HepG2 (cell line): ENCODE measurements around the gene LBR. TPM values are rescaled to one million over a fixed set of nuclear protein-coding genes. Genes with fewer than 3 reads are reported as not detected.

Experiments used
- ARNTL ChIP-seq: sonication (generic); formaldehyde crosslinking; IDR thresholded peaks from 2 replicates; pipeline ENCODE4 v1.4.0; 2020; ENCODE audit warnings: mild to moderate bottlenecking, missing genetic modification reagents
- ATAD3A ChIP-seq: sonication (generic); formaldehyde crosslinking; IDR thresholded peaks from 2 replicates; pipeline ENCODE4 v1.4.0; 2020; ENCODE audit warnings: missing genetic modification reagents
- CHD4 ChIP-seq: fragments of 200-600 bp; sonication (generic); IDR thresholded peaks from 2 replicates; pipeline ENCODE4 v1.7.0; 2017; ENCODE audit warnings: mild to moderate bottlenecking, low read length, borderline replicate concordance
- DPF2 ChIP-seq: sonication (generic); formaldehyde crosslinking; IDR thresholded peaks from 2 replicates; pipeline ENCODE4 v1.4.0; 2020; ENCODE audit warnings: mild to moderate bottlenecking, low read depth, missing genetic modification reagents, borderline replicate concordance
- HMG20B ChIP-seq: conservative IDR thresholded peaks from 2 replicates; pipeline ENCODE4 v1.6.1; 2016; ENCODE audit warnings: missing genetic modification reagents, missing compliant biosample characterization
- MBNL3 ChIP-seq: fragments of 250-450 bp; sonication (Bioruptor Pico); conservative IDR thresholded peaks from 2 replicates; pipeline ENCODE4 v1.8.0; 2022; ENCODE audit warnings: mild to moderate bottlenecking, inconsistent platforms
- NFATC3 ChIP-seq: sonication (generic); formaldehyde crosslinking; IDR thresholded peaks from 2 replicates; pipeline ENCODE4 v1.5.1; 2020; ENCODE audit warnings: mild to moderate bottlenecking, missing genetic modification reagents
- PREB ChIP-seq: sonication (generic); formaldehyde crosslinking; IDR thresholded peaks from 2 replicates; pipeline ENCODE4 v1.4.0; 2020; ENCODE audit warnings: missing genetic modification reagents
- RFXANK ChIP-seq: IDR thresholded peaks from 2 replicates; pipeline ENCODE4 v1.6.1; 2016
- SNAPC5 ChIP-seq: sonication (generic); formaldehyde crosslinking; IDR thresholded peaks from 2 replicates; pipeline ENCODE4 v1.8.1; 2023; ENCODE audit warnings: mild to moderate bottlenecking, missing genetic modification reagents, borderline replicate concordance
- TRIM22 ChIP-seq: fragments of 450-650 bp; IDR thresholded peaks from 2 replicates; pipeline ENCODE4 v1.6.1; 2017
- YY1 ChIP-seq: IDR thresholded peaks from 2 replicates; pipeline ENCODE4 v1.6.1; 2011; ENCODE audit warnings: low read length, low read depth, moderate library complexity, mild to moderate bottlenecking; ENCODE audit not compliant: insufficient read depth, insufficient replicate concordance
- ZBTB20 ChIP-seq: sonication (generic); formaldehyde crosslinking; IDR thresholded peaks from 2 replicates; pipeline ENCODE4 v1.8.1; 2023; ENCODE audit warnings: missing genetic modification reagents, low read depth, mild to moderate bottlenecking, borderline replicate concordance
- ZNF121 ChIP-seq: sonication (generic); formaldehyde crosslinking; IDR thresholded peaks from 2 replicates; pipeline ENCODE4 v1.5.0; 2020; ENCODE audit warnings: mild to moderate bottlenecking, missing genetic modification reagents
- ZNF232 ChIP-seq: sonication (generic); formaldehyde crosslinking; IDR thresholded peaks from 2 replicates; pipeline ENCODE4 v1.4.0; 2020; ENCODE audit warnings: missing genetic modification reagents, borderline replicate concordance
- ZNF326 ChIP-seq: sonication (generic); formaldehyde crosslinking; IDR thresholded peaks from 2 replicates; pipeline ENCODE4 v1.4.0; 2020; ENCODE audit warnings: missing genetic modification reagents, borderline replicate concordance
- ZNF7 ChIP-seq: IDR thresholded peaks from 2 replicates; pipeline ENCODE4 v1.6.1; 2016; ENCODE audit warnings: missing biosample characterization, missing genetic modification reagents
- ZNF772 ChIP-seq: sonication (generic); formaldehyde crosslinking; IDR thresholded peaks from 2 replicates; pipeline ENCODE4 v1.5.0; 2020; ENCODE audit warnings: mild to moderate bottlenecking, missing genetic modification reagents
- ZNF816 ChIP-seq: sonication (generic); formaldehyde crosslinking; IDR thresholded peaks from 2 replicates; pipeline ENCODE4 v1.8.0; 2022; ENCODE audit warnings: missing genetic modification reagents, mild to moderate bottlenecking, borderline replicate concordance
- polyA plus RNA-seq, 8 experiments: library from polyadenylated mRNA; depleted of rRNA in 3 of 8; stranded (reverse) in 7 of 8; unstranded in 1 of 8; fragments of >200 nt; fragmentation: Illumina TruSeq in 4 of 8; extraction: Trizol in 4 of 8; gene quantifications; 2 replicates each; pipeline versions ENCODE4 v1.2.1 to v1.2.3, GENCODE V29; 2011 to 2016; ENCODE audit warnings: low read depth in 4 of 8, missing spikeins in 1 of 8, mixed read lengths in 1 of 8; ENCODE audit not compliant: insufficient read depth in 1 of 8
- total RNA-seq, 5 experiments: library from RNA; depleted of rRNA; stranded (reverse); fragments of >200 nt; fragmentation: Illumina TruSeq; extraction: Trizol; gene quantifications; 2 replicates each; pipeline ENCODE4 v1.2.3, GENCODE V29; 2016; ENCODE audit warnings: low read depth in 1 of 5
- TF ChIP-seq, protein P1 (sequence below): IDR thresholded peaks from 2 replicates; pipeline ENCODE4 v1.6.1; 2016; ENCODE audit warnings: missing genetic modification reagents, missing compliant biosample characterization
- TF ChIP-seq, protein P2 (sequence below): sonication (generic); formaldehyde crosslinking; IDR thresholded peaks from 2 replicates; pipeline ENCODE4 v1.4.0; 2020; ENCODE audit warnings: missing genetic modification reagents, mild to moderate bottlenecking, borderline replicate concordance

LBR gene
- total and polyA plus RNA-seq, 2 of the 13 experiments (the other 11 are each of a cell fraction or from before 2014, with no cell fraction given): 38.9 to 76.7 TPM

DNA sequence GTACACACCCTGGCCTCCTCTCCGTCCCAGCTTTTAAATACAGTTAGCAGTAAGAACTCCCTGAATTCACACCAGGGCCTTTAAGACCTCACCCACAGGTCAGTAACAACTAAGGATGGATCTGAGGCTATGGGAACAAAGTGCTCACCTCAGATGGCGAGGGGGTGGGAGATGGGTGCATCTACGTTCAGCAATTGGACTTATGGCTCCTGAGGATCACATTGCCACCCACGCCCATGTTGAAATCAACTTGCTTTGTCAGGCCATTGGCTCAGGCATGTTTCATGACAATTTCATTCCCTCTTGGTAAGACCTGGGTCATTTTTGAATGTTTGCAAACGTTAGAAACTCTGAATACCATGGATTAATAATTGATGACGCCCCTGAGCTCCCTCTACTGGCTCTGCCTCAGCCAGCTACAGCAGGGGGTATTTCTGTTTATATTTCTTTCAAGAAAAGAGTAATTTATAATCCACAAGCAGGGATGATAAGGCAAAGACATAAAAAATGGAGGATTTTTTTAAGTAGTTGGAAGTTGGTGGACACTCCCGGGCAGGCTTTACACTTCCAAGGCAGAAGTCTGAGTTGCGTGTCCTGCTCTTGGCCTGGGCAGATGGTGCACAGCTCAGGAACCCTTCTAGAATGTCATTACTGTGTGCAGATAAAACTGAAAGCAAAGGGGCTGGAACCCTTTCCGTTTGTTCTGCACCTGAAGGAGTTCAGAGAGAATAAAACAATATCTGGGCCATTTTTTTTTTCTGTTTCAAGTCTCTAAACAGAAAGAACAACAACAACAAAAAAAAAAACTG is 13.7 kb upstream of the LBR start (continued):
- TF ChIP-seq ZNF232 (CRISPR knock-in tag) (no peak), YY1 (no peak), ZBTB20 (no peak), ZNF326 (CRISPR knock-in tag) (no peak), TRIM22 (no peak), HMG20B (CRISPR knock-in tag) (no peak; the same call in 1 of the 2 replicates), CHD4 (no peak), ZNF7 (CRISPR knock-in tag) (no peak), SNAPC5 (no peak), ARNTL (CRISPR knock-in tag) (no peak), ZNF121 (CRISPR knock-in tag) (no peak), ATAD3A (CRISPR knock-in tag) (no peak), NFATC3 (CRISPR knock-in tag) (no peak), PREB (no peak), DPF2 (CRISPR knock-in tag) (no peak), RFXANK (CRISPR knock-in tag) (no peak), ZNF816 (no peak), ZNF772 (CRISPR knock-in tag) (peak; percentile 47; the same call in 1 of the 2 replicates), MBNL3 (CRISPR knock-in tag) (no peak)
- TF ChIP-seq, protein P1, sequence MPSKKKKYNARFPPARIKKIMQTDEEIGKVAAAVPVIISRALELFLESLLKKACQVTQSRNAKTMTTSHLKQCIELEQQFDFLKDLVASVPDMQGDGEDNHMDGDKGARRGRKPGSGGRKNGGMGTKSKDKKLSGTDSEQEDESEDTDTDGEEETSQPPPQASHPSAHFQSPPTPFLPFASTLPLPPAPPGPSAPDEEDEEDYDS (CRISPR knock-in tag): no peak
- TF ChIP-seq, protein P2, sequence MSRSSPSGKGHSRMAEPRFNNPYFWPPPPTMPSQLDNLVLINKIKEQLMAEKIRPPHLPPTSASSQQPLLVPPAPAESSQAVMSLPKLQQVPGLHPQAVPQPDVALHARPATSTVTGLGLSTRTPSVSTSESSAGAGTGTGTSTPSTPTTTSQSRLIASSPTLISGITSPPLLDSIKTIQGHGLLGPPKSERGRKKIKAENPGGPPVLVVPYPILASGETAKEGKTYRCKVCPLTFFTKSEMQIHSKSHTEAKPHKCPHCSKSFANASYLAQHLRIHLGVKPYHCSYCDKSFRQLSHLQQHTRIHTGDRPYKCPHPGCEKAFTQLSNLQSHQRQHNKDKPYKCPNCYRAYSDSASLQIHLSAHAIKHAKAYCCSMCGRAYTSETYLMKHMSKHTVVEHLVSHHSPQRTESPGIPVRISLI: no peak
